GM23248 (cell line): ENCODE measurements around the gene HEMGN.
"Not testable (repeated sequence)": the region's sequence is repeated elsewhere in the genome, so short reads cannot be mapped to it uniquely, and the experiment has no call there.

ENCODE experiments used
- EZH2 ChIP-seq: fragments of 200-600 bp; sonication (generic); IDR thresholded peaks from 2 replicates; pipeline ENCODE4 v1.6.1; 2018; ENCODE audit warnings: antibody characterized with exemption, mild to moderate bottlenecking; ENCODE audit not compliant: insufficient read depth, poor library complexity, severe bottlenecking
- EZH2phosphoT487 ChIP-seq: fragments of 200-600 bp; sonication (generic); IDR thresholded peaks from 2 replicates; pipeline ENCODE4 v1.6.1; 2018; ENCODE audit warnings: antibody characterized with exemption, moderate library complexity, mild to moderate bottlenecking, low read depth; ENCODE audit not compliant: insufficient read depth

- TF ChIP-seq EZH2, EZH2phosphoT487: not testable (repeated sequence)
Measured at GRCh38 chr9:97945470-97945869, 7.5 kb upstream of the HEMGN start.
